Measurements from ENCODE around the gene ADAM21. TPM values are rescaled to one million over a fixed set of nuclear protein-coding genes. Genes with fewer than 3 reads are reported as not detected.
"Not testable (repeated sequence)": the region's sequence is repeated elsewhere in the genome, so short reads cannot be mapped to it uniquely, and the experiment has no call there.

Gene ADAM21
- under 1 TPM in 1 of 2 donors, not detected in 1; 0.18 TPM for total RNA-seq
- polyA plus RNA-seq (2013, experiment 1 of 2): 0.14 TPM
- 0.12 TPM for polyA plus RNA-seq (2013, experiment 2 of 2)
- long read RNA-seq, experiment 1: 0 reads
- long read RNA-seq, experiment 2: 0 reads
- long read RNA-seq, experiment 3: 0 reads
- long read RNA-seq, experiment 4: 0 reads

- DNase-seq: no peak
- H3K9me3 ChIP-seq (ENCODE audit: control insufficient read depth, low read length): peaks cover 10% of the 10 kb centered on the region
- no peak within 1 kb of the TSS for H3K9ac ChIP-seq (ENCODE audit: extremely low read depth, low read length, poor library complexity, severe bottlenecking)
- H3K27ac ChIP-seq (ENCODE audit: low read depth, low read length): no peak within 1 kb of the TSS
- 97 to 100% methylated on average over 1 of the region's 1 CpG for WGBS, 2 experiments (ENCODE audit: insufficient coverage in 1 of 2, insufficient read length in 1 of 2)
- Mint-ChIP-seq H3K4me3 (no peak within 1 kb of the TSS), H3K4me1 (no peaks in the 10 kb centered on the region), H3K36me3 (ENCODE audit: low read depth) (peaks cover 5% of the 10 kb centered on the region), H3K27ac (no peak within 1 kb of the TSS), H3K9me3 (peaks cover 14% of the 10 kb centered on the region), H3K27me3 (ENCODE audit: insufficient read depth) (no peaks in the 10 kb centered on the region)
- TF ChIP-seq CTCF (conservative IDR thresholded peaks at IDR 0.05): no peak
- H3K36me3 ChIP-seq (ENCODE audit: control insufficient read depth, insufficient read depth, low read length): no peaks in the 10 kb centered on the region
- H3K4me1 ChIP-seq (ENCODE audit: control insufficient read depth, insufficient read depth, low read length): no peaks in the 10 kb centered on the region
- H3K27me3 ChIP-seq (ENCODE audit: control insufficient read depth, insufficient read depth, low read length, poor library complexity, severe bottlenecking): no peaks in the 10 kb centered on the region
- H3K4me3 ChIP-seq (ENCODE audit: low read length): no peak within 1 kb of the TSS
Measured at GRCh38 chr14:70451874-70452273, at the start of gene ADAM21. Gene ADAM21 (plus strand): TSS chr14:70452174. CDS start chr14:70457500, 5,326 bp downstream.

GRCh38 chr14:70403335-70403734 is 48.6 kb upstream of the ADAM21 start:
- DNase-seq: peak; percentile 69
- peaks cover 41% of the 10 kb centered on the region for H3K36me3 Mint-ChIP-seq (ENCODE audit: low read depth)
- H3K9me3 Mint-ChIP-seq: peaks cover 11% of the 10 kb centered on the region
- H3K27me3 ChIP-seq (ENCODE audit: control insufficient read depth, insufficient read depth, low read length, poor library complexity, severe bottlenecking); H3K27me3 Mint-ChIP-seq (ENCODE audit: insufficient read depth); H3K9ac ChIP-seq (ENCODE audit: extremely low read depth, low read length, poor library complexity, severe bottlenecking); H3K4me3 Mint-ChIP-seq; H3K27ac ChIP-seq (ENCODE audit: low read depth, low read length): not testable (repeated sequence)
- H3K9me3 ChIP-seq (ENCODE audit: control insufficient read depth, low read length): peaks cover 41% of the 10 kb centered on the region
- TF ChIP-seq CTCF (conservative IDR thresholded peaks at IDR 0.05): peak; percentile 84
- H3K36me3 ChIP-seq (ENCODE audit: control insufficient read depth, insufficient read depth, low read length): peaks cover 46% of the 10 kb centered on the region
- H3K4me1 ChIP-seq (ENCODE audit: control insufficient read depth, insufficient read depth, low read length): peaks cover 16% of the 10 kb centered on the region
- peaks cover 34% of the 10 kb centered on the region for H3K4me1 Mint-ChIP-seq
- H3K27ac Mint-ChIP-seq: peak overlapping the region; percentile 70
- peak overlapping the region; percentile 67 for H3K4me3 ChIP-seq (ENCODE audit: low read length)
- 49 to 67% methylated on average over 3 to 4 of the region's 4 CpGs for WGBS, 2 experiments (ENCODE audit: insufficient coverage in 1 of 2, insufficient read length in 1 of 2)

- Mint-ChIP-seq H3K4me1 (peaks cover 27% of the 10 kb centered on the region), H3K9me3 (peaks cover 11% of the 10 kb centered on the region), H3K36me3 (ENCODE audit: low read depth) (peaks cover 53% of the 10 kb centered on the region)
- Histone ChIP-seq H3K4me1 (ENCODE audit: control insufficient read depth, insufficient read depth, low read length) (peaks cover 16% of the 10 kb centered on the region), H3K9me3 (ENCODE audit: control insufficient read depth, low read length) (peaks cover 22% of the 10 kb centered on the region), H3K36me3 (ENCODE audit: control insufficient read depth, insufficient read depth, low read length) (peaks cover 39% of the 10 kb centered on the region)
- not testable (repeated sequence) for H3K27me3 ChIP-seq (ENCODE audit: control insufficient read depth, insufficient read depth, low read length, poor library complexity, severe bottlenecking); H3K9ac ChIP-seq (ENCODE audit: extremely low read depth, low read length, poor library complexity, severe bottlenecking); H3K27me3 Mint-ChIP-seq (ENCODE audit: insufficient read depth); H3K27ac ChIP-seq (ENCODE audit: low read depth, low read length); DNase-seq; H3K4me3 ChIP-seq (ENCODE audit: low read length); H3K4me3 Mint-ChIP-seq; H3K27ac Mint-ChIP-seq
- 94 to 100% methylated on average over 4 of the region's 4 CpGs for WGBS, 2 experiments (ENCODE audit: insufficient coverage in 1 of 2, insufficient read length in 1 of 2)
Measured at GRCh38 chr14:70406216-70406615, 45.8 kb upstream of the ADAM21 start.

- Histone ChIP-seq H3K9me3 (ENCODE audit: control insufficient read depth, low read length) (peaks cover 15% of the 10 kb centered on the region), H3K4me3 (ENCODE audit: low read length) (no peak overlapping the region), H3K9ac (ENCODE audit: extremely low read depth, low read length, poor library complexity, severe bottlenecking) (no peak overlapping the region), H3K27me3 (ENCODE audit: control insufficient read depth, insufficient read depth, low read length, poor library complexity, severe bottlenecking) (no peaks in the 10 kb centered on the region), H3K36me3 (ENCODE audit: control insufficient read depth, insufficient read depth, low read length) (peaks cover 40% of the 10 kb centered on the region), H3K4me1 (ENCODE audit: control insufficient read depth, insufficient read depth, low read length) (peaks cover 9% of the 10 kb centered on the region), H3K27ac (ENCODE audit: low read depth, low read length) (no peak overlapping the region)
- Mint-ChIP-seq H3K36me3 (ENCODE audit: low read depth) (peaks cover 47% of the 10 kb centered on the region), H3K4me3 (no peak overlapping the region), H3K4me1 (peaks cover 19% of the 10 kb centered on the region), H3K9me3 (peaks cover 11% of the 10 kb centered on the region), H3K27ac (no peak overlapping the region), H3K27me3 (ENCODE audit: insufficient read depth) (no peaks in the 10 kb centered on the region)
- no peak for TF ChIP-seq CTCF (conservative IDR thresholded peaks at IDR 0.05)
- 92 to 95% methylated on average over 4 of the region's 4 CpGs for WGBS, 2 experiments (ENCODE audit: insufficient coverage in 1 of 2, insufficient read length in 1 of 2)
- DNase-seq: no peak
Measured at GRCh38 chr14:70407621-70408020, 44.4 kb upstream of the ADAM21 start.
